SK-N-MC (cell line): ENCODE results near the gene MTF1.
A peak's percentile ranks its signal among the peaks of the same experiment; 100 is the strongest.
"Not testable (repeated sequence)": the region's sequence is repeated elsewhere in the genome, so short reads cannot be mapped to it uniquely, and the experiment has no call there.

ENCODE experiments used
- DNase-seq: peaks from one replicate; pipeline ENCODE4 v3.0.0-alpha.2; 2011; ENCODE audit warnings: low read depth, low spot score
- H3K27ac ChIP-seq: fragments of 200-600 bp; sonication (generic); 2 replicates; pipeline ENCODE4 v1.5.1; 2016; ENCODE audit warnings: mixed run types
- H3K36me3 ChIP-seq: fragments of 200-600 bp; sonication (generic); 2 replicates; pipeline ENCODE4 v1.6.1; 2017; ENCODE audit warnings: antibody characterized with exemption, low read length, mixed read lengths; ENCODE audit not compliant: insufficient read depth
- H3K4me3 ChIP-seq: fragments of 200-600 bp; sonication (generic); 2 replicates; pipeline ENCODE4 v1.5.1; 2016
- H3K9ac ChIP-seq: fragments of 200-600 bp; sonication (generic); 2 replicates; pipeline ENCODE4 v1.8.0; 2017; ENCODE audit warnings: mixed run types, mixed read lengths; ENCODE audit not compliant: insufficient read length
- H3K9me3 ChIP-seq: fragments of 200-600 bp; sonication (generic); 2 replicates; pipeline ENCODE4 v1.6.1; 2017; ENCODE audit warnings: low read depth, mild to moderate bottlenecking, antibody characterized with exemption, low read length, moderate library complexity, mixed read lengths
- EZH2 ChIP-seq: fragments of 200-600 bp; sonication (generic); IDR thresholded peaks from one replicate; pipeline ENCODE4 v1.6.1; 2017; ENCODE audit warnings: antibody characterized with exemption
- FOXP2 ChIP-seq: optimal IDR thresholded peaks from 2 replicates; pipeline ENCODE3; 2011; ENCODE audit warnings: mild to moderate bottlenecking, moderate library complexity; ENCODE audit not compliant: insufficient read depth; ENCODE audit errors: extremely low read length, control extremely low read depth
- POLR2AphosphoS5 ChIP-seq: IDR thresholded peaks from 2 replicates; pipeline ENCODE4 v1.6.1; 2012; ENCODE audit warnings: mild to moderate bottlenecking, low read depth, low read length, borderline replicate concordance

MTF1 gene

GRCh38 chr1:37794372-37795339 is 64.7 kb downstream of the MTF1 start:
- no peak for DNase-seq
- H3K27ac ChIP-seq: no peak overlapping the region
- TF ChIP-seq FOXP2: no peak
- TF ChIP-seq POLR2AphosphoS5: no peak
- TF ChIP-seq EZH2: no peak
- H3K36me3 ChIP-seq: no peaks in the 10 kb centered on the region
- H3K4me3 ChIP-seq: no peak overlapping the region
- H3K9ac ChIP-seq: no peak overlapping the region
- H3K9me3 ChIP-seq: no peaks in the 10 kb centered on the region

DNA sequence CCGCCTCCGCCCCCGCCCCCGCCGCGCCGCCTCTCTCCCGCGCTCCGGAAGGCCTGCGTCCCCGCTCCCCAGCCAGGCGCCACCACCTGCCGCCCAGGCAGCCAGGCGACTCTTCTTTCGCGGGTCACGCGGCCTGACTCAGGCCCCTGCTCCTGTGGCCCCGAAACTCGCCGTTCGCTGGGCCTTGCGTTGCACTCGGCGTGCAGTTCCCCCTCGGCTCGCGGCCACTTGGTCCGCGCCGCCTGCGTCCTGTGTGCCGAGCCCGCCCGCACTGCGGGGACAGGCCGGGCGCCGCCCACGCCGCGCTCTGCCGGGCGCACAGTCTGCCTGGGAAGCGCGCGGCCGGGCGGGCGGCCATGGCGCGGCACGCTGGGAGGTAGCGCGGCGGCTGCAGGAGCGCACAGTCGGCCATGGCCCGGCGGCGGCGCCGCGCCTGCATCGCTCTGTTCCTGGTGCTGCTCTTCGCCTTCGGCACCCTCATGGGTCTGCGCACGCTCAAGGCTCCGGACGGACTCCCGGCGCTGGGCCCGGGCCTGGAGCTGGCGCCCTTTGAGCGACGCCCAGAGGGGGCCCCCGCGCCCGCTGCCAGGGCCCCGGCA is 65.5 kb downstream of the MTF1 start, which contains the start of gene MANEAL:
MANEAL (plus strand) TSS at position 75 of the 599 bp plus-strand sequence; CDS start at position 411, 336 bp downstream.
- no peak within 1 kb of the TSS for H3K27ac ChIP-seq
- H3K4me3 ChIP-seq: peak within 1 kb of the TSS; percentile 47; the same call in 1 of the 2 replicates
- no peak within 1 kb of the TSS for H3K9ac ChIP-seq

DNA sequence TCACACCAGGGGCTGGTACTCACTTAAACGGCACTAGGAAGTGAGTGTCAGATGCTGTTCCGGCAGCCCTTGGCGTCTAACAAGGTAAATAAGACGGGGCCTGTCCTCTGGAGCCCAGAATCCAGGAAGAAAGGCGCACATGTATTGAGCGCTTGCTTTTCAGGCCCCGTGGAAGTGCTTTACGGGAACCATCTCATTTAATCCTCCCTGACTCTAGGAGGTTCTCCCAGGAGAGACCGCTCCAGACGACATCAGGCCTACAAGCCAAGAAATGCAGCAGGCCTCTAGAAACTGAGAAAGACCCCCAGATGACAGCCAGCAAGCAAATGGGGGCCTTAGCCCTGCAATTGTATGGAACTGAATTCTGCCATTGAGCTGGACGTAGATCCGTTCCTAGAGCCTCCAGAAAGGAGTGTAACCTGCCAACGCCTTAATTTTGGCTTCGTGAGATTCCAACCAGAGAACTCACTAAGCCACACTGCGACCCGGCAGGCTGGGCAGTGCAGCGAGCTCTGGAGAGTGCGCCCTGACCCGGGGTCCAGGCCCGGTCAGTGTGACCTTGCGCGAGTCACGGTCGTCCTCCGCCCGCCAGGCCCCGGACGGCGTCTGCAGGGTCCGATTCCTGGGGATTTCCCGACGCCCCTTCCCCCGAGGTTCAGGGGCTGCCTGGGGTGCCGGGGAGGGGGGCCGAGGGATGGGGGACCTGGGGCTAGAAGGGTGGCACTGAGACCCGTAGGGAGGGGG is 66.3 kb downstream of the MTF1 start:
- Histone ChIP-seq H3K27ac (no peak overlapping the region), H3K9me3 (no peaks in the 10 kb centered on the region), H3K9ac (no peak overlapping the region), H3K4me3 (no peak overlapping the region), H3K36me3 (no peaks in the 10 kb centered on the region)
- TF ChIP-seq FOXP2: no peak
- no peak for TF ChIP-seq EZH2
- TF ChIP-seq POLR2AphosphoS5: no peak
- no peak for DNase-seq

More for the DNA sequence above, 65.5 kb downstream of the MTF1 start, which contains the start of gene MANEAL:
- DNase-seq: no peak
- H3K9me3 ChIP-seq: no peaks in the 10 kb centered on the region
- H3K36me3 ChIP-seq: no peaks in the 10 kb centered on the region
- TF ChIP-seq POLR2AphosphoS5 (no peak), EZH2 (no peak), FOXP2 (no peak)

DNA sequence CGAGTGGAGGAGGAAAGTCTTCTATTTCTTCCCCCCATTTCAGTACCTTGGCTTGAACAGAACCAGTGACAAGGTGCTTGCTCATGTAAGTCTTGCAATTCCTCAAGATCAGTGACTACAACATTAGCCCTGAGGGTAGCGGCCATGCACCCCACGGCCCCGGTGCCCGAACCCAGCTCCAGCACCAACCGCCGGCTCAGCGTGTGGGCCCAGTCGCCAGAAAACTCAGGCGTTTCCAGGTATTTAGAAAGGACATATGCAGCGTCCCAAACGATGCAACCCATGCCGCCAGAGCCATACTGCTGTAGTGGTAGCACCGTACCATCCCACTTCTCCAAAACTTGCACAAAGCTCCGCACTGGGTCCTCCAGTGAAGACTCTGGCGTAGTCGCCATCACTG is 76.9 kb downstream of the MTF1 start:
- H3K36me3 ChIP-seq: no peaks in the 10 kb centered on the region
- H3K9me3 ChIP-seq: no peaks in the 10 kb centered on the region
- H3K4me3 ChIP-seq: no peak overlapping the region
- DNase-seq: no peak
- no peak overlapping the region for H3K27ac ChIP-seq
- H3K9ac ChIP-seq: no peak overlapping the region
- TF ChIP-seq FOXP2: no peak
- TF ChIP-seq EZH2: no peak
- TF ChIP-seq POLR2AphosphoS5: no peak

DNA sequence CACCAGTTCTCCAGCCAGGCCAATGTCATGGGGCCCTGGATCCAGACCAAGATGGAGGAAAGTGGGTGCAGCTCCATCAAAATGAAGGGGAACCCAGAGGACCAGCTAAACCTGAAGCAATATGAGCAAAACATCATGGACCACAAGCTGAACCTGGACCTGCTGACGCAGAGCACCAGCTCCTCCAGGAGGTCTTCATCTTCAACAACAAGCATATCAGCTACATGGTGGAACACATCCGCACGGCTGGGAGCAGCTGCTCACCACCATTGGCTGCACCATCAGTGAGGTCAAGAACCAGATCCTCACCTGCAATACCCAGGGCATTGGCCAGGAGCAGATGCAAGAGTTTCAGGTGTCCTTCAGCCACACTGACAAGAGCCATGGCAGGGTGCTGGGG is 80.7 kb downstream of the MTF1 start:
- TF ChIP-seq FOXP2 (no peak), POLR2AphosphoS5 (no peak), EZH2 (no peak)

GRCh38 chr1:37776946-37777516 is 82.4 kb downstream of the MTF1 start:
- no peak overlapping the region for H3K4me3 ChIP-seq
- no peak overlapping the region for H3K9ac ChIP-seq
- TF ChIP-seq FOXP2: no peak
- TF ChIP-seq POLR2AphosphoS5: no peak
- no peak for TF ChIP-seq EZH2
- no peaks in the 10 kb centered on the region for H3K36me3 ChIP-seq
- no peak for DNase-seq
- H3K9me3 ChIP-seq: no peaks in the 10 kb centered on the region
- H3K27ac ChIP-seq: no peak overlapping the region

More for the DNA sequence above, 80.7 kb downstream of the MTF1 start:
- H3K27ac ChIP-seq: no peak overlapping the region
- H3K9ac ChIP-seq: no peak overlapping the region
- H3K36me3 ChIP-seq: no peaks in the 10 kb centered on the region
- no peak overlapping the region for H3K4me3 ChIP-seq
- H3K9me3 ChIP-seq: no peaks in the 10 kb centered on the region
- no peak for DNase-seq

DNA sequence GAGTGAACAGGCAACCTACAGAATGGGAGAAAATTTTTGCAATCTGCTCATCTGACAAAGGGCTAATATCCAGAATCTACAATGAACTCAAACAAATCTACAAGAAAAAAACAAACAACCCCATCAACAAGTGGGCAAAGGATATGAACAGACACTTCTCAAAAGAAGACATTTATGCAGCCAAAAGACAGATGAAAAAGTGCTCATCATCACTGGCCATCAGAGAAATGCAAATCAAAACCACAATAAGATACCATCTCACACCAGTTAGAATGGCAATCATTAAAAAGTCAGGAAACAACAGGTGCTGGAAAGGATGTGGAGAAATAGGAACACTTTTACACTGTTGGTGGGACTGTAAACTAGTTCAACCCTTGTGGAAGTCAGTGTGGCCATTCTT is 88.0 kb downstream of the MTF1 start:
- H3K4me3 ChIP-seq, DNase-seq, H3K36me3 ChIP-seq, H3K9me3 ChIP-seq, H3K27ac ChIP-seq, H3K9ac ChIP-seq: not testable (repeated sequence)

GRCh38 chr1:37767488-37767887 is 91.9 kb downstream of the MTF1 start:
- Histone ChIP-seq H3K9ac (no peak overlapping the region), H3K36me3 (no peaks in the 10 kb centered on the region), H3K4me3 (no peak overlapping the region), H3K9me3 (no peaks in the 10 kb centered on the region), H3K27ac (no peak overlapping the region)
- TF ChIP-seq EZH2 (no peak), FOXP2 (no peak), POLR2AphosphoS5 (no peak)
- DNase-seq: no peak
